ENCODE data around the gene TNXB. TPM values are rescaled to one million over a fixed set of nuclear protein-coding genes. Genes with fewer than 3 reads are reported as not detected.
A peak's percentile ranks its signal among the peaks of the same experiment; 100 is the strongest.
"Not testable (repeated sequence)": the region's sequence is repeated elsewhere in the genome, so short reads cannot be mapped to it uniquely, and the experiment has no call there.

The TNXB gene
- total RNA-seq, 4 donors from 2014 or later, result 42.2 to 112 (median 80.9) TPM

DNA sequence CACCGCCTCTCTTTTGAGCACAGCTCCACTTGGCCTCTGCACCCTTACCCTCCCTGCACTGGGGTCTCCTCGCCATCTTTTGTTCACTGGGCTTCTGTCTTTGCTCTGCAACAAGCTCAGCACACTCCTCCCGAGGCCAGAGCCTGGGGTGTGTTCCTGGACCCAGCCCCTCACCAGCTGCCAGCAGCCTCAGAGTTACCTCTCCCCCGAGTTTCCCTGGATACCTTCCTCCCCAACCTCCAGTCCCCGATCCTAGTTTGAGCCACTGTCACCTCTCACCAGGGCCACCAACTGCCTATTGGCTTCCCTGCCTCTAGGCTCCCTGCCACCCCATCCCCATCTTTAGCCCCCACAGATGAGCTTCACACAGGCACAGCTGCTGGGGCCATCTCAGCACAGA, 58.6 kb downstream of the TNXB start:
- TF ChIP-seq, protein P1, sequence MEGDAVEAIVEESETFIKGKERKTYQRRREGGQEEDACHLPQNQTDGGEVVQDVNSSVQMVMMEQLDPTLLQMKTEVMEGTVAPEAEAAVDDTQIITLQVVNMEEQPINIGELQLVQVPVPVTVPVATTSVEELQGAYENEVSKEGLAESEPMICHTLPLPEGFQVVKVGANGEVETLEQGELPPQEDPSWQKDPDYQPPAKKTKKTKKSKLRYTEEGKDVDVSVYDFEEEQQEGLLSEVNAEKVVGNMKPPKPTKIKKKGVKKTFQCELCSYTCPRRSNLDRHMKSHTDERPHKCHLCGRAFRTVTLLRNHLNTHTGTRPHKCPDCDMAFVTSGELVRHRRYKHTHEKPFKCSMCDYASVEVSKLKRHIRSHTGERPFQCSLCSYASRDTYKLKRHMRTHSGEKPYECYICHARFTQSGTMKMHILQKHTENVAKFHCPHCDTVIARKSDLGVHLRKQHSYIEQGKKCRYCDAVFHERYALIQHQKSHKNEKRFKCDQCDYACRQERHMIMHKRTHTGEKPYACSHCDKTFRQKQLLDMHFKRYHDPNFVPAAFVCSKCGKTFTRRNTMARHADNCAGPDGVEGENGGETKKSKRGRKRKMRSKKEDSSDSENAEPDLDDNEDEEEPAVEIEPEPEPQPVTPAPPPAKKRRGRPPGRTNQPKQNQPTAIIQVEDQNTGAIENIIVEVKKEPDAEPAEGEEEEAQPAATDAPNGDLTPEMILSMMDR (IDR thresholded peaks at IDR 0.05), result no peak
- no peak for TF ChIP-seq POLR2A (IDR thresholded peaks at IDR 0.05)
- Histone ChIP-seq H3K9me3 (no peaks in the 10 kb centered on the region), H3K36me3 (no peaks in the 10 kb centered on the region), H3K4me1 (peaks cover 0 to 27% of the 10 kb centered on the region in 2 donors), H3K27me3 (no peaks in the 10 kb centered on the region), H3K4me3 (replicated peaks in 1 of 3) (no peak overlapping the region), H3K27ac (no peak overlapping the region)
- WGBS, 2 donors, result 79 to 81% methylated on average over 5 of the region's 5 CpGs
- no peak for DNase-seq
- intact Hi-C loops (cut with DNase I), result no loop called here

DNA sequence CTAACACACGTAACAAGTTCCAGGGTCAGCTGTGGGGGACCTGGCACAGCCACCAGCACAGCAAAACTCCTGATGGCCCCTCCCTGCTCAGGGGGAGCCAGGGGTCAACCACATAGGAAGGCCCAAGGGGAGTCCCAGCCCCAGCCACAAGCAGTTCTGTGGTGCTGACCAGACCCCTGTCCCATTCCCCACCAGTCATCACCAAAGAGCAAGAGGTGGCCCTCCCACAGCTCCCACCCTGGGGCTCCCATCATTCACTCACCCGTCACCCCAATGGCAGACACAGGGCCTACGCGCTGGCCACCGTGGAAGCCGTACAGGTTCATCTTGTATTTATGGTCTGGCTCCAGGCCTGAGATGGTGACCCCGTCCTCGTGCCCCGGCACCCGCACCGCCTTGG, 59.4 kb downstream of the TNXB start:
- H3K36me3 ChIP-seq; H3K27me3 ChIP-seq; H3K9me3 ChIP-seq; H3K4me3 ChIP-seq (replicated peaks in 1 of 3); DNase-seq; H3K27ac ChIP-seq: not testable (repeated sequence)
- intact Hi-C loops (cut with DNase I), result loop anchor here (10.0 kb wide), 2 partner anchors 65 to 105 kb away; partner anchors contain the start of genes PPT2 and PRRT1
- peaks cover 0 to 27% of the 10 kb centered on the region in 2 donors for H3K4me1 ChIP-seq
- 90 to 98% methylated on average over 6 to 10 of the region's 11 CpGs for WGBS, 2 donors

DNA sequence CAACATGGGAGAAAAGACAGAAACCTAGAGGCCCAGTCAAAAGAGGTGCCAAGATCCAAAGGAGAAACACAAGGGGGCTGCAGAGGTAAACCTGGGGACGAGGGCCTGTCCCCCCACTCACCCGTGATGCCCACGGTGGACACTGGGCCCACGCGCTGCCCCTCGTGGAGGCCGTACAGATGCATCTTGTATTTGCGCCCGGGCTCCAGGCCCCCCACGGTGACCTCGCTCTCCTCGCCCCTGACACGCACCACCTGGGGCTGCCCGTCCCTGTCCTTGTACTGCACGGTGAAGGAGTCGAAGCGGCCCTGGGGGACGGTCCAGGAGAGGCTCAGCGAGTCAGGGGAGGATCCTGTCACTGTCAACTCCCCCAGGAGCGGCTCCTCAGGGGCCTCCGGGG, 60.0 kb downstream of the TNXB start:
- not testable (repeated sequence) for H3K27ac ChIP-seq; H3K9me3 ChIP-seq; H3K4me3 ChIP-seq (replicated peaks in 1 of 3); DNase-seq; H3K36me3 ChIP-seq; H3K27me3 ChIP-seq
- peaks cover 0 to 27% of the 10 kb centered on the region in 2 donors for H3K4me1 ChIP-seq
- intact Hi-C loops (cut with DNase I), result loop anchor here (10.0 kb wide), 2 partner anchors 66 to 106 kb away; partner anchors contain the start of genes PPT2 and PRRT1
- 93 to 95% methylated on average over 7 to 15 of the region's 21 CpGs for WGBS, 2 donors

DNA sequence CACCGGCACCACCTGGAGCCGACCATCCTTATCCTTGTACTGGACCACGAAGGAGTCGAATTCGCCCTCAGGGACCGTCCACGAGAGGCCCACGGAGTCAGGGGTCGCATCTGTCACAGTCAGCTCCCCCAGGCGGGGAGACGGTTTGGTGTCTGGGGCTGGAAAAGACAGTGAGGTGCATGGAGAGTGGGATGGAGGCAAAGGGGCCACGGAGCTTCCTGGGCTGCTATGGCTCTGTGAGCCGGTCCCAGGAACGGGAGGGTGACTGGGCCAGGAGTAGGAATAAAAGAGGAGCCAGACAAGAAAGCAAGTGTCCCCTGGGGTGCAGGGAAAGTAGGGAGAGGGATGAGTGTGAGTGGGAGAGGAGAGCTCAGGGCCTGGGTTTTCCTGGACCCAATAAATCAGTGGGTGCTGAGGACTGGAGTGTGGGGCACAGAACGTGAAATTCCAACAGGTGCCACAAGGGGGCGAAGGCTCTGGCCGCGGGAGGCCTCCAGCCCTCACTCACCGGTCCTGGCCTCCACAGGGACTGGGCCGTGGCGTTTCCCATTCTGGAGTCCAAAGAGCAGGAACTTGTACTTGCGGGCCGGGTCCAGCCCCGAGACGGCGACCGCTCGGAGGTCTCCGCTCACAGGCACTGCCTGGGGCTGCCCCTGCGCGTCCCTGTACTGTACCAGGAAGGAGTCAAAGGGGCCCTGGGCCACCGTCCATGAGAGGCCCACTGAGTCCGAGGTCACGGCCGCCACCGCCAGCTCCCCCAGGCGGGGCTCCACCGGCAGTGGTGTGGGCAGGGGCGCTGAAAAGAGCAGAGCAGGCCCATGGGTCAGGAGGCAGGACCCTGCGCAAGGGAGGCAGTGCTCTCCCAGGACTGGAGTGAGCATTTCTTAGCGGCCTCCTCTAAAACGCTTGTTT, 61.0 kb downstream of the TNXB start:
- TF ChIP-seq POLR2A (IDR thresholded peaks at IDR 0.05), result no peak
- TF ChIP-seq, protein P1 (IDR thresholded peaks at IDR 0.05), result peak; percentile 68 to 93 (median 80)
- peak; percentile 63 to 68 for DNase-seq
- Histone ChIP-seq H3K9me3 (no peaks in the 10 kb centered on the region), H3K4me3 (replicated peaks in 1 of 3) (no peak overlapping the region), H3K36me3 (no peaks in the 10 kb centered on the region), H3K27me3 (no peaks in the 10 kb centered on the region), H3K27ac (peak overlapping the region in 2 of 3 donors; percentile 52 to 82), H3K4me1 (peaks cover 0 to 27% of the 10 kb centered on the region in 2 donors)
- 44 to 48% methylated on average over 21 to 29 of the region's 42 CpGs for WGBS, 2 donors
- intact Hi-C loops (cut with DNase I), result loop anchor here (10.0 kb wide), 2 partner anchors 67 to 107 kb away; partner anchors contain the start of genes PPT2 and PRRT1

DNA sequence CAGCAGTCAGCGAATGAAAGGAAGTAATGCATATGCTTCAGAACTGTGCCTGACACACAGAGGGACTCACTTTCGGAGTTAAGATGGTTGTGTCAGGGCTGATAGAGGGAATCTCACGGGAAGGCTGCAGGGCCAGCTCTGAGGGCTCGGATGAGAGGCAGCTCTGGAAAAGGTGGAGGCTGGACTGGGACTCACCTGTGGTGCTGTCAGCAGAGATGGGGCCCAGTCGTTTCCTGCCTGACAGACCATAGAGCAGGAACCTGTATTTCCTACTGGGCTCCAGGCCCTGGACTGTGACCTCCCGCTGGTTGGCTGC, 61.6 kb downstream of the TNXB start:
- TF ChIP-seq, protein P1 (IDR thresholded peaks at IDR 0.05), result no peak
- TF ChIP-seq POLR2A (IDR thresholded peaks at IDR 0.05), result no peak
- intact Hi-C loops (cut with DNase I), result loop anchor here (10.0 kb wide), 2 partner anchors 67 to 107 kb away; partner anchors contain the start of genes PPT2 and PRRT1
- H3K4me1 ChIP-seq, result peaks cover 0 to 27% of the 10 kb centered on the region in 2 donors
- DNase-seq, result no peak
- WGBS, 2 donors, result 78 to 79% methylated on average over 5 to 6 of the region's 6 CpGs
- no peaks in the 10 kb centered on the region for H3K9me3 ChIP-seq
- H3K27me3 ChIP-seq, result no peaks in the 10 kb centered on the region
- H3K27ac ChIP-seq, result peak overlapping the region; percentile 12 to 82 (median 52)
- no peaks in the 10 kb centered on the region for H3K36me3 ChIP-seq
- no peak overlapping the region for H3K4me3 ChIP-seq (replicated peaks in 1 of 3)

DNA sequence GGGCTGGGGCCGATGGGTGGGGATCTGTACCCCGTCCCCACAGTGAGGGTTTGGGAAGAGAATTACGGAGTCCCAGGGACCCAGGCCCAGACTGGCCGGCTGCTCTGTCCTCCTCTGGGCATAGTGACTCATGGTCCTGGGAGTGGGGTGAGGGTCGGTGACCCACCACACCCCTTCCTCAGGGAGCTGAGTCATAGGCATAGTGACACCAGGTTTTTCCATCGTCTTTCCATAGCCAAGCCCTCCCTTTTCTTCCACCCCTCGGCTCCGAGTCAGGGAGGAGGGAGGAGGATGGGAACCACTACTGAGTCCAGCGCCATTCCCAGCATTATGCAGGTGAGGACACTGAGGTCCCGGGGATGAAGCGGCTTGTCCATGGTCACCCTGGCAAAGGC, 62.1 kb downstream of the TNXB start:
- Histone ChIP-seq H3K27ac (peak overlapping the region; percentile 14 to 82 (median 71)), H3K4me3 (replicated peaks in 1 of 3) (no peak overlapping the region), H3K36me3 (no peaks in the 10 kb centered on the region), H3K27me3 (no peaks in the 10 kb centered on the region), H3K4me1 (peaks cover 0 to 27% of the 10 kb centered on the region in 2 donors), H3K9me3 (no peaks in the 10 kb centered on the region)
- DNase-seq, result peak in 1 of 2 donors; percentile 16
- TF ChIP-seq, protein P1 (IDR thresholded peaks at IDR 0.05), result no peak
- no peak for TF ChIP-seq POLR2A (IDR thresholded peaks at IDR 0.05)
- 59 to 76% methylated on average over 7 to 9 of the region's 11 CpGs for WGBS, 2 donors
- intact Hi-C loops (cut with DNase I), result loop anchor here (10.0 kb wide), 2 partner anchors 68 to 108 kb away; partner anchors contain the start of genes PPT2 and PRRT1
